ENCODE measurements around the gene FBXW4.

DNA sequence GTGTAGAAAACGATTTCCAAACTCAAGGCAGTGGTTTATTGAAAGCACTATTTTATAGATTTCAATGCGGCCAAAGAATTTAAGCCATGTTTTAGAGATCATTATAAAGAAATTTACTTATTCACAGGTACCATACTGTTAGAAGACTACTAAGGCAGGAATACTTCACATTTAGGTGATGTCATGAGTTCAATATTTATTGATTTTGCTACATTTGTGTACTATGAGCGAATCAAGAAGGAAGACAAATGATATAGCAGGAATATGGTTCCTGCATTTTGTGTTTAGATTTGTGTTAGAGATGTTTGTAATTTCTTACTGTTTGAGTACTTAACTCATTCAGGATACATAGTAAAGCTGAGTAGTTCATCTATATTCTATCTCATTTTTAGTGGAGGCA lies 1.7 kb upstream of the FBXW4 start:
- no peak for TF ChIP-seq YY1 (tag by site-specific recombination; IDR thresholded peaks at IDR 0.05)
- TF ChIP-seq, protein P1, sequence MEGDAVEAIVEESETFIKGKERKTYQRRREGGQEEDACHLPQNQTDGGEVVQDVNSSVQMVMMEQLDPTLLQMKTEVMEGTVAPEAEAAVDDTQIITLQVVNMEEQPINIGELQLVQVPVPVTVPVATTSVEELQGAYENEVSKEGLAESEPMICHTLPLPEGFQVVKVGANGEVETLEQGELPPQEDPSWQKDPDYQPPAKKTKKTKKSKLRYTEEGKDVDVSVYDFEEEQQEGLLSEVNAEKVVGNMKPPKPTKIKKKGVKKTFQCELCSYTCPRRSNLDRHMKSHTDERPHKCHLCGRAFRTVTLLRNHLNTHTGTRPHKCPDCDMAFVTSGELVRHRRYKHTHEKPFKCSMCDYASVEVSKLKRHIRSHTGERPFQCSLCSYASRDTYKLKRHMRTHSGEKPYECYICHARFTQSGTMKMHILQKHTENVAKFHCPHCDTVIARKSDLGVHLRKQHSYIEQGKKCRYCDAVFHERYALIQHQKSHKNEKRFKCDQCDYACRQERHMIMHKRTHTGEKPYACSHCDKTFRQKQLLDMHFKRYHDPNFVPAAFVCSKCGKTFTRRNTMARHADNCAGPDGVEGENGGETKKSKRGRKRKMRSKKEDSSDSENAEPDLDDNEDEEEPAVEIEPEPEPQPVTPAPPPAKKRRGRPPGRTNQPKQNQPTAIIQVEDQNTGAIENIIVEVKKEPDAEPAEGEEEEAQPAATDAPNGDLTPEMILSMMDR (tag by site-specific recombination; IDR thresholded peaks at IDR 0.05), result no peak
- TF ChIP-seq, protein P2, sequence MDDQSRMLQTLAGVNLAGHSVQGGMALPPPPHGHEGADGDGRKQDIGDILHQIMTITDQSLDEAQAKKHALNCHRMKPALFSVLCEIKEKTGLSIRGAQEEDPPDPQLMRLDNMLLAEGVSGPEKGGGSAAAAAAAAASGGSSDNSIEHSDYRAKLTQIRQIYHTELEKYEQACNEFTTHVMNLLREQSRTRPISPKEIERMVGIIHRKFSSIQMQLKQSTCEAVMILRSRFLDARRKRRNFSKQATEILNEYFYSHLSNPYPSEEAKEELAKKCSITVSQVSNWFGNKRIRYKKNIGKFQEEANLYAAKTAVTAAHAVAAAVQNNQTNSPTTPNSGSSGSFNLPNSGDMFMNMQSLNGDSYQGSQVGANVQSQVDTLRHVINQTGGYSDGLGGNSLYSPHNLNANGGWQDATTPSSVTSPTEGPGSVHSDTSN (CRISPR knock-in tag; IDR thresholded peaks at IDR 0.05), result no peak
- TF ChIP-seq, protein P3, sequence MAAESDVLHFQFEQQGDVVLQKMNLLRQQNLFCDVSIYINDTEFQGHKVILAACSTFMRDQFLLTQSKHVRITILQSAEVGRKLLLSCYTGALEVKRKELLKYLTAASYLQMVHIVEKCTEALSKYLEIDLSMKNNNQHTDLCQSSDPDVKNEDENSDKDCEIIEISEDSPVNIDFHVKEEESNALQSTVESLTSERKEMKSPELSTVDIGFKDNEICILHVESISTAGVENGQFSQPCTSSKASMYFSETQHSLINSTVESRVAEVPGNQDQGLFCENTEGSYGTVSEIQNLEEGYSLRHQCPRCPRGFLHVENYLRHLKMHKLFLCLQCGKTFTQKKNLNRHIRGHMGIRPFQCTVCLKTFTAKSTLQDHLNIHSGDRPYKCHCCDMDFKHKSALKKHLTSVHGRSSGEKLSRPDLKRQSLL (tag by site-specific recombination; IDR thresholded peaks at IDR 0.05), result no peak
